Lower leg skin (tissue), 4 donors: Measurements from ENCODE around the gene PCDHB6. TPM values are rescaled to one million over a fixed set of nuclear protein-coding genes. Genes with fewer than 3 reads are reported as not detected.
"Not testable (repeated sequence)": the region's sequence is repeated elsewhere in the genome, so short reads cannot be mapped to it uniquely, and the experiment has no call there.

Experiments used
- DNase-seq, 2 donors: peaks; one replicate each; pipeline ENCODE4 v3.0.0-alpha.2; 2019; ENCODE audit warnings: low spot score in 2 of 2
- H3K4me3 ChIP-seq: fragments of 200-600 bp; sonication (generic); 2 replicates; pipeline ENCODE4 v1.5.1; 2017; ENCODE audit warnings: mild to moderate bottlenecking, low read depth; ENCODE audit not compliant: poor library complexity, severe bottlenecking
- CTCF ChIP-seq, 3 donors: fragments of 450-650 bp; IDR thresholded peaks; one replicate each; pipeline ENCODE4 v1.5.1; 2016; ENCODE audit warnings: antibody characterized with exemption in 3 of 3, mild to moderate bottlenecking in 3 of 3, moderate library complexity in 2 of 3
- POLR2A ChIP-seq, 2 donors: fragments of 450-650 bp; IDR thresholded peaks; one replicate each; pipeline ENCODE4 v1.6.1; 2016 to 2017; ENCODE audit warnings: antibody characterized with exemption in 2 of 2, mild to moderate bottlenecking in 1 of 2, moderate library complexity in 1 of 2
- WGBS, 2 donors: methylation state at CpG; one replicate each; pipeline ENCODE4 v1.1.5; 2018; 5-methylcytosine and 5-hydroxymethylcytosine counted together
- intact Hi-C: fragments of 100-400 bp; cut with DNase I; formaldehyde crosslinking; loops from one replicate; pipeline ENCODE4 v1.15.0; 2023; ENCODE audit warnings: low total_unique reads
- total RNA-seq, 4 donors: library from RNA; depleted of rRNA; stranded (reverse); fragments of >200 nt; gene quantifications; one replicate each; pipeline ENCODE4 v1.1.0, GENCODE V29; 2016

PCDHB6 gene
- total RNA-seq, 4 donors from 2014 or later: 0.93 to 1.3 (median 1.3) TPM; not detected in 1

GRCh38 chr5:141172381-141173204 lies 22.7 kb downstream of the PCDHB6 start, which contains the start of gene PCDHB7:
PCDHB7 (plus strand) TSS chr5:141172644; CDS start chr5:141172836, 192 bp downstream.
- no peak within 1 kb of the TSS for H3K4me3 ChIP-seq
- 26 to 35% methylated on average over 20 of the region's 20 CpGs for WGBS, 2 donors

GRCh38 chr5:141174291-141175104 lies 24.6 kb downstream of the PCDHB6 start:
- intact Hi-C loops, H3K4me3 ChIP-seq, DNase-seq: not testable (repeated sequence)
- 42 to 51% methylated on average over 55 to 74 of the region's 79 CpGs for WGBS, 2 donors

More at GRCh38 chr5:141172381-141173204, 22.7 kb downstream of the PCDHB6 start, which contains the start of gene PCDHB7:
- intact Hi-C loops: no loop called here
- no peak for DNase-seq
- TF ChIP-seq CTCF (IDR thresholded peaks at IDR 0.05) (no peak), POLR2A (IDR thresholded peaks at IDR 0.05) (no peak)

- no peak overlapping the region for H3K4me3 ChIP-seq
- intact Hi-C loops: no loop called here
- TF ChIP-seq CTCF (IDR thresholded peaks at IDR 0.05): no peak
- TF ChIP-seq POLR2A (IDR thresholded peaks at IDR 0.05): no peak
- DNase-seq: no peak
- WGBS, 2 donors: 51 to 67% methylated on average over 1 of the region's 1 CpG
Observed at GRCh38 chr5:141175933-141176332, 26.1 kb downstream of the PCDHB6 start.

GRCh38 chr5:141177577-141178191 lies 27.8 kb downstream of the PCDHB6 start, which contains the start of gene PCDHB8:
PCDHB8 (plus strand) TSS chr5:141177790; CDS start chr5:141178035, 245 bp downstream.
- DNase-seq, intact Hi-C loops, H3K4me3 ChIP-seq: not testable (repeated sequence)
- 32 to 35% methylated on average over 14 to 18 of the region's 18 CpGs for WGBS, 2 donors

- H3K4me3 ChIP-seq, DNase-seq, intact Hi-C loops: not testable (repeated sequence)
- WGBS, 2 donors: 38 to 43% methylated on average over 30 to 35 of the region's 39 CpGs
Observed at GRCh38 chr5:141179371-141179770, 29.5 kb downstream of the PCDHB6 start.

- WGBS, 2 donors: 33 to 50% methylated on average over 20 to 27 of the region's 32 CpGs
- intact Hi-C loops, H3K4me3 ChIP-seq, DNase-seq: not testable (repeated sequence)
Observed at GRCh38 chr5:141179876-141180275, 30.0 kb downstream of the PCDHB6 start.

- 39 to 67% methylated on average over 1 of the region's 1 CpG for WGBS, 2 donors
- DNase-seq: no peak
- H3K4me3 ChIP-seq: no peak overlapping the region
- intact Hi-C loops: no loop called here
- TF ChIP-seq CTCF (IDR thresholded peaks at IDR 0.05) (no peak), POLR2A (IDR thresholded peaks at IDR 0.05) (no peak)
Observed at GRCh38 chr5:141180313-141180712, 30.5 kb downstream of the PCDHB6 start.
